Progenitor cell of endocrine pancreas (in vitro differentiated cells): ENCODE measurements around the gene GNPTAB. TPM values are rescaled to one million over a fixed set of nuclear protein-coding genes. Genes with fewer than 3 reads are reported as not detected.

Source experiments
- DNase-seq: peaks from one replicate; pipeline ENCODE4 v3.0.0; 2021; ENCODE audit warnings: low spot score; ENCODE audit not compliant: unreplicated experiment
- H3K27ac Mint-ChIP-seq: 2 replicates; pipeline ENCODE4 v1.8.0; 2021; ENCODE audit warnings: mild to moderate bottlenecking, moderate library complexity, mixed read lengths
- H3K27me3 Mint-ChIP-seq: 2 replicates; pipeline ENCODE4 v1.8.0; 2021; ENCODE audit warnings: mixed read lengths
- H3K36me3 Mint-ChIP-seq: 2 replicates; pipeline ENCODE4 v1.8.0; 2022; ENCODE audit warnings: mixed read lengths; ENCODE audit not compliant: insufficient read depth
- H3K4me1 Mint-ChIP-seq: 2 replicates; pipeline ENCODE4 v1.8.0; 2021; ENCODE audit warnings: low read depth, mixed read lengths
- H3K4me3 Mint-ChIP-seq: 2 replicates; pipeline ENCODE4 v1.8.0; 2021; ENCODE audit warnings: low read depth, mild to moderate bottlenecking, moderate library complexity, mixed read lengths
- H3K9me3 Mint-ChIP-seq: 2 replicates; pipeline ENCODE4 v1.8.0; 2021; ENCODE audit warnings: low read depth, mixed read lengths
- CTCF ChIP-seq: fragments of 200-600 bp; sonication (generic); IDR thresholded peaks from one replicate; pipeline ENCODE4 v1.5.0; 2021; ENCODE audit warnings: antibody characterized with exemption, mild to moderate bottlenecking; ENCODE audit not compliant: unreplicated experiment
- total RNA-seq: library from RNA; stranded (reverse); gene quantifications from 2 replicates; pipeline ENCODE4 v1.2.1, GENCODE V29; 2021

Gene GNPTAB
- total RNA-seq, 1 donor from 2014 or later = 23.2 TPM

- Mint-ChIP-seq H3K27me3 (no peaks in the 10 kb centered on the region), H3K9me3 (no peaks in the 10 kb centered on the region), H3K36me3 (peaks cover 1% of the 10 kb centered on the region), H3K4me3 (no peak overlapping the region), H3K4me1 (peaks cover 11% of the 10 kb centered on the region), H3K27ac (no peak overlapping the region)
- TF ChIP-seq CTCF = no peak
- DNase-seq = no peak
Observed at GRCh38 chr12:101713930-101714329, 116.8 kb downstream of the GNPTAB start.

GRCh38 chr12:101713059-101713682 lies 117.6 kb downstream of the GNPTAB start:
- H3K36me3 Mint-ChIP-seq = peaks cover 1% of the 10 kb centered on the region
- H3K27me3 Mint-ChIP-seq = no peaks in the 10 kb centered on the region
- DNase-seq = no peak
- H3K4me3 Mint-ChIP-seq = no peak overlapping the region
- peaks cover 11% of the 10 kb centered on the region for H3K4me1 Mint-ChIP-seq
- no peak overlapping the region for H3K27ac Mint-ChIP-seq
- H3K9me3 Mint-ChIP-seq = no peaks in the 10 kb centered on the region
- TF ChIP-seq CTCF = no peak

GRCh38 chr12:101710288-101710687 lies 120.5 kb downstream of the GNPTAB start:
- Mint-ChIP-seq H3K27me3 (no peaks in the 10 kb centered on the region), H3K4me1 (peaks cover 19% of the 10 kb centered on the region), H3K36me3 (no peaks in the 10 kb centered on the region), H3K4me3 (no peak overlapping the region), H3K27ac (no peak overlapping the region), H3K9me3 (no peaks in the 10 kb centered on the region)
- no peak for TF ChIP-seq CTCF
- no peak for DNase-seq

GRCh38 chr12:101707131-101707782 lies 123.5 kb downstream of the GNPTAB start:
- Mint-ChIP-seq H3K27me3 (no peaks in the 10 kb centered on the region), H3K9me3 (no peaks in the 10 kb centered on the region), H3K4me3 (no peak overlapping the region), H3K36me3 (no peaks in the 10 kb centered on the region), H3K4me1 (peaks cover 10% of the 10 kb centered on the region), H3K27ac (no peak overlapping the region)
- TF ChIP-seq CTCF = no peak
- DNase-seq = no peak

GRCh38 chr12:101706403-101706802 lies 124.4 kb downstream of the GNPTAB start:
- H3K27me3 Mint-ChIP-seq = no peaks in the 10 kb centered on the region
- H3K9me3 Mint-ChIP-seq = no peaks in the 10 kb centered on the region
- TF ChIP-seq CTCF = no peak
- H3K27ac Mint-ChIP-seq = no peak overlapping the region
- H3K36me3 Mint-ChIP-seq = no peaks in the 10 kb centered on the region
- H3K4me3 Mint-ChIP-seq = no peak overlapping the region
- peaks cover 10% of the 10 kb centered on the region for H3K4me1 Mint-ChIP-seq
- no peak for DNase-seq
